Activated CD8-positive, alpha-beta T cell treated with anti-CD3 and anti-CD28 coated beads for 36 hours (primary cell): Measurements from ENCODE around the gene FAHD1. TPM values are rescaled to one million over a fixed set of nuclear protein-coding genes. Genes with fewer than 3 reads are reported as not detected.

Experiments used
- ATAC-seq: fragments of 200-7000 bp; cut with Tn5 transposase; one replicate; pipeline ENCODE4 v1.10.0; 2021; ENCODE audit warnings: mild to moderate bottlenecking, moderate library complexity
- CTCF ChIA-PET: fragments of 350-600 bp; sonication (Branson Sonifier 250); formaldehyde crosslinking; loops from one replicate; lab custom pipeline; 2021; ENCODE audit warnings: antibody characterized with exemption; lab: Charles Lee
- POLR2A ChIA-PET: fragments of 350-600 bp; sonication (Branson Sonifier 250); formaldehyde crosslinking; loops from one replicate; lab custom pipeline; 2021; ENCODE audit warnings: antibody characterized with exemption; lab: Charles Lee
- DNase-seq: peaks from one replicate; pipeline ENCODE4 v3.0.0-alpha.2; 2020
- H3K27ac Mint-ChIP-seq: one replicate; pipeline ENCODE4 v1.8.0; 2021; ENCODE audit warnings: mild to moderate bottlenecking, mixed read lengths
- H3K27me3 Mint-ChIP-seq: one replicate; pipeline ENCODE4 v1.8.0; 2021; ENCODE audit warnings: mixed read lengths
- H3K36me3 Mint-ChIP-seq: one replicate; pipeline ENCODE4 v1.8.0; 2021; ENCODE audit warnings: low read depth, mixed read lengths
- H3K4me1 Mint-ChIP-seq: one replicate; pipeline ENCODE4 v1.8.0; 2021; ENCODE audit warnings: low read depth, mixed read lengths
- H3K4me3 Mint-ChIP-seq: one replicate; pipeline ENCODE4 v1.8.0; 2021; ENCODE audit warnings: mild to moderate bottlenecking, moderate library complexity, mixed read lengths
- H3K9me3 Mint-ChIP-seq: one replicate; pipeline ENCODE4 v1.8.0; 2021; ENCODE audit warnings: mixed read lengths
- CTCF ChIP-seq: fragments of 200-600 bp; IDR thresholded peaks from one replicate; pipeline ENCODE4 v1.8.0; 2022; ENCODE audit warnings: antibody characterized with exemption, mild to moderate bottlenecking
- intact Hi-C: fragments of 100-400 bp; cut with micrococcal nuclease; formaldehyde crosslinking; loops from one replicate; pipeline ENCODE4 v1.10.0; 2022
- total RNA-seq, 2 experiments: library from RNA; stranded (reverse); gene quantifications; one replicate each; pipeline ENCODE4 v1.2.3, GENCODE V29; 2021

Gene FAHD1
- total RNA-seq, 2 experiments from 2014 or later: 14.2 to 17.8 TPM

- intact Hi-C loops: no loop called here
- TF ChIP-seq CTCF: no peak
- H3K27ac Mint-ChIP-seq: no peak overlapping the region
- H3K4me1 Mint-ChIP-seq: peaks cover 32% of the 10 kb centered on the region
- CTCF ChIA-PET: interaction anchor here (2.0 kb wide), 1 partner anchor 99 kb away, joined by 8 read pairs; no protein-coding TSS in a partner anchor
- ATAC-seq (no peak), DNase-seq (no peak)
- POLR2A ChIA-PET: no interaction called here
- H3K4me3 Mint-ChIP-seq: no peak overlapping the region
- no peaks in the 10 kb centered on the region for H3K9me3 Mint-ChIP-seq
- no peaks in the 10 kb centered on the region for H3K27me3 Mint-ChIP-seq
- H3K36me3 Mint-ChIP-seq: peaks cover 4% of the 10 kb centered on the region
These were observed 3.2 kb downstream of the FAHD1 start for GRCh38 chr16:1830213-1830612.

GRCh38 chr16:1831186-1832075 is 4.4 kb downstream of the FAHD1 start:
- intact Hi-C loops: no loop called here
- Mint-ChIP-seq H3K36me3 (peaks cover 4% of the 10 kb centered on the region), H3K27me3 (no peaks in the 10 kb centered on the region), H3K4me1 (peaks cover 26% of the 10 kb centered on the region), H3K9me3 (no peaks in the 10 kb centered on the region), H3K4me3 (no peak overlapping the region), H3K27ac (no peak overlapping the region)
- ChIA-PET POLR2A (no interaction called here), CTCF (no interaction called here)
- TF ChIP-seq CTCF: no peak
- ATAC-seq (no peak), DNase-seq (no peak)

- POLR2A ChIA-PET: no interaction called here
- no peak for TF ChIP-seq CTCF
- ATAC-seq: peak; percentile 20
- CTCF ChIA-PET: no interaction called here
- H3K36me3 Mint-ChIP-seq: peaks cover 2% of the 10 kb centered on the region
- no peak for DNase-seq
- H3K4me3 Mint-ChIP-seq: no peak overlapping the region
- H3K27me3 Mint-ChIP-seq: no peaks in the 10 kb centered on the region
- H3K9me3 Mint-ChIP-seq: no peaks in the 10 kb centered on the region
- intact Hi-C loops: no loop called here
- H3K4me1 Mint-ChIP-seq: peaks cover 22% of the 10 kb centered on the region
- H3K27ac Mint-ChIP-seq: no peak overlapping the region
These were observed 5.9 kb downstream of the FAHD1 start for GRCh38 chr16:1832838-1833454.

GRCh38 chr16:1834096-1834495 is 7.1 kb downstream of the FAHD1 start:
- DNase-seq (no peak), ATAC-seq (no peak)
- ChIA-PET CTCF (interaction anchor here (0.9 kb wide), 1 partner anchor 9 kb away, joined by 3 read pairs; no protein-coding TSS in a partner anchor), POLR2A (no interaction called here)
- Mint-ChIP-seq H3K36me3 (peaks cover 2% of the 10 kb centered on the region), H3K4me1 (peaks cover 12% of the 10 kb centered on the region), H3K4me3 (no peak overlapping the region), H3K9me3 (no peaks in the 10 kb centered on the region), H3K27ac (no peak overlapping the region), H3K27me3 (no peaks in the 10 kb centered on the region)
- TF ChIP-seq CTCF: no peak
- intact Hi-C loops: no loop called here

- H3K36me3 Mint-ChIP-seq: no peaks in the 10 kb centered on the region
- no peaks in the 10 kb centered on the region for H3K27me3 Mint-ChIP-seq
- H3K9me3 Mint-ChIP-seq: no peaks in the 10 kb centered on the region
These were observed 12.5 kb downstream of the FAHD1 start for GRCh38 chr16:1839554-1839953.

More at GRCh38 chr16:1839554-1839953, 12.5 kb downstream of the FAHD1 start:
- TF ChIP-seq CTCF: no peak
- ATAC-seq (no peak), DNase-seq (no peak)
- Mint-ChIP-seq H3K4me1 (no peaks in the 10 kb centered on the region), H3K4me3 (no peak overlapping the region), H3K27ac (no peak overlapping the region)
- intact Hi-C loops: no loop called here
- ChIA-PET POLR2A (no interaction called here), CTCF (no interaction called here)
